ENCODE data around the gene SCARB2.

DNA sequence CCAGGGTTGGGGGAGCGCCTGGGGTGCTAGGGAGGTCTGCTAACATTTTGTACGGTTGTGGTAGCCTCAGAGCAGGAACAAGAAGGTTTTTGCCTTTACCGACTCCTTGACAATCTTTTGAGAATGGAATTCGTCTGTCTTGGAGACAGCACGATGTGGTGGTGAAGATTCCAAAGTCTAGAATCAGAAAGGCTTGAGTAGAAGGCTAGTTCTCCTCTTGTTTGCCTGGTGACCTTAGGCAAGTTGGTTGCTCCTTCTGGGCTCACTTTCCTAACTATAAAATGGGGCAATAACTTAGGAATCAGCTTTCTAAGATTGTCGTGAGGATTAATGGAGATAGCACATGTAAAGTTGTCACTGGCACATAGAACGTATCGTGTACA lies 38.6 kb upstream of the SCARB2 start:
- TF ChIP-seq, protein P1, sequence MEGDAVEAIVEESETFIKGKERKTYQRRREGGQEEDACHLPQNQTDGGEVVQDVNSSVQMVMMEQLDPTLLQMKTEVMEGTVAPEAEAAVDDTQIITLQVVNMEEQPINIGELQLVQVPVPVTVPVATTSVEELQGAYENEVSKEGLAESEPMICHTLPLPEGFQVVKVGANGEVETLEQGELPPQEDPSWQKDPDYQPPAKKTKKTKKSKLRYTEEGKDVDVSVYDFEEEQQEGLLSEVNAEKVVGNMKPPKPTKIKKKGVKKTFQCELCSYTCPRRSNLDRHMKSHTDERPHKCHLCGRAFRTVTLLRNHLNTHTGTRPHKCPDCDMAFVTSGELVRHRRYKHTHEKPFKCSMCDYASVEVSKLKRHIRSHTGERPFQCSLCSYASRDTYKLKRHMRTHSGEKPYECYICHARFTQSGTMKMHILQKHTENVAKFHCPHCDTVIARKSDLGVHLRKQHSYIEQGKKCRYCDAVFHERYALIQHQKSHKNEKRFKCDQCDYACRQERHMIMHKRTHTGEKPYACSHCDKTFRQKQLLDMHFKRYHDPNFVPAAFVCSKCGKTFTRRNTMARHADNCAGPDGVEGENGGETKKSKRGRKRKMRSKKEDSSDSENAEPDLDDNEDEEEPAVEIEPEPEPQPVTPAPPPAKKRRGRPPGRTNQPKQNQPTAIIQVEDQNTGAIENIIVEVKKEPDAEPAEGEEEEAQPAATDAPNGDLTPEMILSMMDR (conservative IDR thresholded peaks at IDR 0.05; ENCODE audit: low read length) = no peak
- TF ChIP-seq EZH2phosphoT487 (IDR thresholded peaks at IDR 0.05; ENCODE audit: borderline replicate concordance) = no peak

All from Loucy (cell line).